PC-3 (cell line): ENCODE measurements around the gene DUSP21.

ENCODE experiments used
- EZH2 ChIP-seq: fragments of 300-600 bp; sonication (generic); IDR thresholded peaks from one replicate; pipeline ENCODE4 v1.6.1; 2017; ENCODE audit warnings: antibody characterized with exemption, mild to moderate bottlenecking, low read length; ENCODE audit not compliant: unreplicated experiment
- EZH2phosphoT487 ChIP-seq: fragments of 300-600 bp; sonication (generic); IDR thresholded peaks from 2 replicates; pipeline ENCODE4 v1.6.1; 2018; ENCODE audit warnings: mild to moderate bottlenecking, antibody characterized with exemption, low read length, borderline replicate concordance
- TF ChIP-seq, protein P1 (sequence below): fragments of 300-600 bp; sonication (generic); conservative IDR thresholded peaks from 2 replicates; pipeline ENCODE4 v1.5.1; 2017; ENCODE audit warnings: antibody characterized with exemption, low read depth, mild to moderate bottlenecking, low read length

DNA sequence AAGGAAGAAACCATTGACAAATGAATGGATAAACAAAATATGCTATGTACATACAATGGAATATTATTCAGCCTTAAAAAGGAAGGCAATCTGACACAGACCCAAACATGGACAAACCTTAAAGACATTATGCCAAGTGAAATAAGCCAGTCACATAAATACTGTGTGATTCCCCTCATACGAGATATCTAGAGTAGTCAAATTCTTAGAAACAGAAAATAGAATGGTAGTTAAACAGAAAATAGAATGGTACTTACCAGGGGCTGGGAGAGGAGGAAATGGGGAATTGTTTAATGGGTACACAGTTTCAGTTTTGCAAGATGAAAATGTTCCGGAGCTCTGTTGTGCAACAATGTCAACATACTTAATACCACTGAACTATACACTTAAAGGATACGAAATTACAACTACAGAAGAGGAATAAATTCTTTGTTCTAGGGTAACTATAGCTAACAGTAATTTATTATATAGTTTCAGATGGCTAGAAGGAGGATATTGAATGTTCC is 47.8 kb upstream of the DUSP21 start:
- TF ChIP-seq, protein P1, sequence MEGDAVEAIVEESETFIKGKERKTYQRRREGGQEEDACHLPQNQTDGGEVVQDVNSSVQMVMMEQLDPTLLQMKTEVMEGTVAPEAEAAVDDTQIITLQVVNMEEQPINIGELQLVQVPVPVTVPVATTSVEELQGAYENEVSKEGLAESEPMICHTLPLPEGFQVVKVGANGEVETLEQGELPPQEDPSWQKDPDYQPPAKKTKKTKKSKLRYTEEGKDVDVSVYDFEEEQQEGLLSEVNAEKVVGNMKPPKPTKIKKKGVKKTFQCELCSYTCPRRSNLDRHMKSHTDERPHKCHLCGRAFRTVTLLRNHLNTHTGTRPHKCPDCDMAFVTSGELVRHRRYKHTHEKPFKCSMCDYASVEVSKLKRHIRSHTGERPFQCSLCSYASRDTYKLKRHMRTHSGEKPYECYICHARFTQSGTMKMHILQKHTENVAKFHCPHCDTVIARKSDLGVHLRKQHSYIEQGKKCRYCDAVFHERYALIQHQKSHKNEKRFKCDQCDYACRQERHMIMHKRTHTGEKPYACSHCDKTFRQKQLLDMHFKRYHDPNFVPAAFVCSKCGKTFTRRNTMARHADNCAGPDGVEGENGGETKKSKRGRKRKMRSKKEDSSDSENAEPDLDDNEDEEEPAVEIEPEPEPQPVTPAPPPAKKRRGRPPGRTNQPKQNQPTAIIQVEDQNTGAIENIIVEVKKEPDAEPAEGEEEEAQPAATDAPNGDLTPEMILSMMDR: no peak
- no peak for TF ChIP-seq EZH2
- no peak for TF ChIP-seq EZH2phosphoT487
